Heart left ventricle (tissue), 16 donors: ENCODE data around the gene NKRF. TPM values are rescaled to one million over a fixed set of nuclear protein-coding genes. Genes with fewer than 3 reads are reported as not detected.

Experiments used
- ATAC-seq, 4 donors: fragments of 200-7000 bp; cut with Tn5 transposase; one replicate each; pipeline ENCODE4 v1.9.1; 2020 to 2022; ENCODE audit warnings: moderate library complexity in 4 of 4, mild to moderate bottlenecking in 3 of 4, moderate number of reproducible peaks in 1 of 4
- DNase-seq, 5 donors: peaks; one replicate each; pipeline ENCODE4 v3.0.0-alpha.2; 2020
- H3K27ac ChIP-seq, 12 donors: fragments of 200-600 bp; sonication (generic) in 4 of 12; one replicate each; pipeline versions ENCODE4 v1.5.0 to v1.8.0; 2016 to 2022; ENCODE audit warnings: mild to moderate bottlenecking in 2 of 12
- H3K27me3 ChIP-seq, 9 donors: fragments of 200-600 bp; sonication (generic) in 2 of 9; one replicate each; pipeline versions ENCODE4 v1.5.1 to v1.8.0; 2016 to 2022; ENCODE audit warnings: mild to moderate bottlenecking in 3 of 9
- H3K36me3 ChIP-seq, 9 donors: fragments of 200-600 bp; sonication (generic) in 2 of 9; one replicate each; pipeline versions ENCODE4 v1.5.0 to v1.8.0; 2018 to 2022; ENCODE audit warnings: mild to moderate bottlenecking in 2 of 9
- H3K4me1 ChIP-seq, 12 donors: fragments of 200-600 bp; sonication (generic) in 4 of 12; one replicate each; pipeline versions ENCODE4 v1.5.0 to v1.8.0; 2016 to 2022; ENCODE audit warnings: mild to moderate bottlenecking in 3 of 12
- H3K4me3 ChIP-seq, 12 donors: fragments of 200-600 bp; sonication (generic) in 4 of 12; one replicate each; pipeline versions ENCODE4 v1.5.0 to v1.8.0; 2017 to 2022; ENCODE audit warnings: mild to moderate bottlenecking in 9 of 12, moderate library complexity in 4 of 12
- H3K9me3 ChIP-seq, 12 donors: fragments of 200-600 bp; sonication (generic) in 4 of 12; one replicate each; pipeline versions ENCODE4 v1.5.0 to v1.8.0; 2016 to 2022; ENCODE audit warnings: mild to moderate bottlenecking in 1 of 12
- CTCF ChIP-seq, 12 donors: fragments of 200-600 bp; sonication (generic) in 4 of 12; IDR thresholded peaks; one replicate each; pipeline versions ENCODE4 v1.5.0 to v1.8.0; 2018 to 2022; ENCODE audit warnings: antibody characterized with exemption in 12 of 12, mild to moderate bottlenecking in 5 of 12
- POLR2A ChIP-seq, 2 donors: fragments of 450-650 bp; IDR thresholded peaks; one replicate each; pipeline ENCODE4 v1.6.1; 2017; ENCODE audit warnings: antibody characterized with exemption in 2 of 2, mild to moderate bottlenecking in 2 of 2, moderate library complexity in 2 of 2
- WGBS, 4 donors: extraction: QIAGEN DNeasy Blood & Tissue Kit in 2 of 4; methylation state at CpG; one replicate each; pipeline versions ENCODE4 v1.1.5 to v1.1.7; 2013 to 2018; 5-methylcytosine and 5-hydroxymethylcytosine counted together
- intact Hi-C, 10 donors: fragments of 100-400 bp; cut with DNase I; formaldehyde crosslinking; loops; one replicate each; pipeline versions ENCODE4 v1.11.1 to v1.14.2; 2022
- polyA plus RNA-seq, 2 donors: library from polyadenylated mRNA; stranded (reverse); fragments of 200-250 nt; gene quantifications; one replicate each; pipeline ENCODE4 v1.2.3, GENCODE V29; 2013
- total RNA-seq, 9 donors: library from RNA; depleted of rRNA in 2 of 9; stranded (reverse); fragments of >200 nt in 2 of 9; fragmentation: NEBNext Ultra II Directional in 3 of 9; extraction: Animal tissue kit (Norgen Biotek cat#: 25700) in 3 of 9; gene quantifications; one replicate each; pipeline versions ENCODE4 v1.1.0 to v1.2.4, GENCODE V29; 2016 to 2023
- donor health status: ischemic (EF 13 %, LVEDD 7.1; RV severe dilation, severe dysfunction).
- donor health status: healthy with polysubstance abuse.
- donor health status: DM: no; HTN: yes; CAD: no.
- donor health status: DM: no; HTN: no; CAD: no.
- donor health status: ischemic (EF 25% LVEDD 6.9; RV normal size, moderate dysfunction).
- donor health status: ischemic (EF 25% LVEDD 5.7; RV mildly dilated, moderate dysfunction).
- donor health status: healthy.
- donor health status: DM: yes; HTN: yes; CAD: no.
- donor health status: ischemic (EF 35%, LVEDD 5.7; RV mildly dilated, moderate dysfunction).
- donor health status: nonischemic (EF 11% LVEDD 7.7; RV severe dilation, severe dysfunction).
- donor health status: DM: yes; HTN: yes; CAD: no.
- donor health status: PGD.
- donor health status: ischemic (EF 29% LVEDD 5.4; RV normal size, mild dysfunction).
- donor health status: nonischemic (EF 23%, LVEDD 6.1; RV moderate dilation, normal function).

The NKRF gene
- total and polyA plus RNA-seq, 11 donors: 3.1 to 6.0 (median 4.3) TPM

GRCh38 chrX:119605464-119606279, 552 bp downstream of the NKRF start:
- DNase-seq (peak in 4 of 5 donors; percentile 32 to 47 (median 40)), ATAC-seq (peak; percentile 30 to 75 (median 64))
- no peaks in the 10 kb centered on the region for H3K9me3 ChIP-seq
- peaks cover 0 to 9% (median 0%) of the 10 kb centered on the region in 9 donors for H3K27me3 ChIP-seq
- peaks cover 0 to 7% (median 0%) of the 10 kb centered on the region in 12 donors for H3K4me1 ChIP-seq
- peaks cover 0 to 3% (median 0%) of the 10 kb centered on the region in 9 donors for H3K36me3 ChIP-seq
- peak overlapping the region; percentile 55 to 98 (median 76) for H3K4me3 ChIP-seq
- peak overlapping the region in 11 of 12 donors; percentile 78 to 97 (median 90) for H3K27ac ChIP-seq
- intact Hi-C loops: loop anchor here in 4 of 10 donors (2.0 to 10.0 kb wide), 7 partner anchors 31 to 127 kb away; partner anchors contain the start of genes UBE2A (in 2 of the 4) and SEPTIN6 (in 1 of the 4)
- 1 to 43% (median 21%) methylated on average over 50 to 67 of the region's 68 CpGs for WGBS, 4 donors
- TF ChIP-seq CTCF (IDR thresholded peaks at IDR 0.05) (no peak), POLR2A (IDR thresholded peaks at IDR 0.05) (no peak)

- no peak for DNase-seq
- peaks cover 0 to 9% (median 0%) of the 10 kb centered on the region in 9 donors for H3K27me3 ChIP-seq
- peaks cover 0 to 3% (median 0%) of the 10 kb centered on the region in 9 donors for H3K36me3 ChIP-seq
- H3K27ac ChIP-seq: peak overlapping the region in 5 of 12 donors; percentile 85 to 97 (median 90)
- intact Hi-C loops: loop anchor here in 4 of 10 donors (2.0 to 10.0 kb wide), 7 partner anchors 30 to 127 kb away; partner anchors contain the start of genes UBE2A (in 2 of the 4) and SEPTIN6 (in 1 of the 4)
- TF ChIP-seq CTCF (IDR thresholded peaks at IDR 0.05) (no peak), POLR2A (IDR thresholded peaks at IDR 0.05) (no peak)
- ATAC-seq: no peak
- no peaks in the 10 kb centered on the region for H3K9me3 ChIP-seq
- H3K4me3 ChIP-seq: peak overlapping the region; percentile 55 to 98 (median 76)
- H3K4me1 ChIP-seq: peaks cover 0 to 7% (median 0%) of the 10 kb centered on the region in 12 donors
- WGBS, 4 donors: 27 to 56% (median 43%) methylated on average over 17 of the region's 17 CpGs
Observed at GRCh38 chrX:119604766-119605463, 1.3 kb downstream of the NKRF start.

GRCh38 chrX:119602701-119603255, 3.4 kb downstream of the NKRF start:
- H3K4me1 ChIP-seq: peaks cover 0 to 7% (median 0%) of the 10 kb centered on the region in 12 donors
- TF ChIP-seq POLR2A (IDR thresholded peaks at IDR 0.05): no peak
- no peak for TF ChIP-seq CTCF (IDR thresholded peaks at IDR 0.05)
- ATAC-seq (no peak), DNase-seq (no peak)
- H3K36me3 ChIP-seq: peaks cover 0 to 3% (median 0%) of the 10 kb centered on the region in 9 donors
- intact Hi-C loops: loop anchor here in 2 of 10 donors (10.0 kb wide), 2 partner anchors 88 to 122 kb away; no protein-coding TSS in a partner anchor
- no peaks in the 10 kb centered on the region for H3K9me3 ChIP-seq
- H3K27me3 ChIP-seq: peaks cover 0 to 5% (median 0%) of the 10 kb centered on the region in 9 donors
- no peak overlapping the region for H3K4me3 ChIP-seq
- no peak overlapping the region for H3K27ac ChIP-seq
- WGBS, 4 donors: 67 to 84% (median 78%) methylated on average over 9 of the region's 9 CpGs
